Thyroid gland (tissue), 4 donors: ENCODE data around the gene DND1.

Experiments used
- POLR2A ChIP-seq, 2 donors: fragments of 450-650 bp; IDR thresholded peaks; one replicate each; pipeline ENCODE4 v1.6.1; 2017; ENCODE audit warnings: antibody characterized with exemption in 2 of 2, mild to moderate bottlenecking in 2 of 2, moderate library complexity in 1 of 2
- TF ChIP-seq, protein P1 (sequence below), 6 experiments: fragments of 200-600 bp in 3 of 6; fragments of 450-650 bp in 3 of 6; sonication (generic) in 3 of 6; IDR thresholded peaks; one replicate each; pipeline ENCODE4 v1.5.1; 2016 to 2019; ENCODE audit warnings: antibody characterized with exemption in 6 of 6, mild to moderate bottlenecking in 2 of 6, inconsistent platforms in 1 of 6, moderate library complexity in 1 of 6

DNA sequence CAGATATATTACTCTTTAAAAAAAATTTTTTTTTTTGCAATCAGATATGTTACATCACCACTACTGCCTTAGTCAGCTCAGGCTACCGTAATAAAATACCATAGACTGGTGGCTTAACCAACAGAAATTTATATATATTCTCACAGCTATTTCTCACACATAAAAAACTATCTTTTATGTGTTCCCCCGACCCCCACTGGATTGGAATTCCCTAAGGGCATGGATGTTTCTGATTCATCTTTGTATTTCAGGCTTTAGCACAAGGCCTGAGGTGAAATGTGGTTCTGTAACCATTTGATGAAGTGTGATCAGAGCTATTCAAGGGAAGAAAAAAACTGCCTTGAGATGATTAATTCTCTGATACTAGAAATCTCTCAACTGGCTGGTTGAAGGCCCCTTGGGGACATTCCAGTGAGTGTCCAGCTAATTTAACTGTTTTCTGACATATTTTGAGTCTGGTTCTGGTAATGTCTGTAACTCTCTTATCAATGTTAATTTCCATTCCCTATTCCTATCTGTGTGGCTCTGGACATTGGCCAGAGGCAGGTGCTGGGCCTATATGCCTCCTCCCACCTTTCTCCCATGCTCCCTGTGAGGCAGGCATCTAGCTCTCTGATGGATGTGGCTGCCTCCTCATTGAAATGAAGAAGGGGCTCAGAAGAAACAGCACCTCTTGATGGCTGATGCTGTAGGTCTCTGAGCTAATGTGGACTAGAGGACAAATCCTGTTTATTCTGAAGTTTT, 42.9 kb downstream of the DND1 start:
- TF ChIP-seq, protein P1, sequence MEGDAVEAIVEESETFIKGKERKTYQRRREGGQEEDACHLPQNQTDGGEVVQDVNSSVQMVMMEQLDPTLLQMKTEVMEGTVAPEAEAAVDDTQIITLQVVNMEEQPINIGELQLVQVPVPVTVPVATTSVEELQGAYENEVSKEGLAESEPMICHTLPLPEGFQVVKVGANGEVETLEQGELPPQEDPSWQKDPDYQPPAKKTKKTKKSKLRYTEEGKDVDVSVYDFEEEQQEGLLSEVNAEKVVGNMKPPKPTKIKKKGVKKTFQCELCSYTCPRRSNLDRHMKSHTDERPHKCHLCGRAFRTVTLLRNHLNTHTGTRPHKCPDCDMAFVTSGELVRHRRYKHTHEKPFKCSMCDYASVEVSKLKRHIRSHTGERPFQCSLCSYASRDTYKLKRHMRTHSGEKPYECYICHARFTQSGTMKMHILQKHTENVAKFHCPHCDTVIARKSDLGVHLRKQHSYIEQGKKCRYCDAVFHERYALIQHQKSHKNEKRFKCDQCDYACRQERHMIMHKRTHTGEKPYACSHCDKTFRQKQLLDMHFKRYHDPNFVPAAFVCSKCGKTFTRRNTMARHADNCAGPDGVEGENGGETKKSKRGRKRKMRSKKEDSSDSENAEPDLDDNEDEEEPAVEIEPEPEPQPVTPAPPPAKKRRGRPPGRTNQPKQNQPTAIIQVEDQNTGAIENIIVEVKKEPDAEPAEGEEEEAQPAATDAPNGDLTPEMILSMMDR (IDR thresholded peaks at IDR 0.05) = no peak
- no peak for TF ChIP-seq POLR2A (IDR thresholded peaks at IDR 0.05)
